ENCODE measurements around the gene FCN2. TPM values are rescaled to one million over a fixed set of nuclear protein-coding genes. Genes with fewer than 3 reads are reported as not detected.

Gene FCN2
- total and polyA plus RNA-seq, 10 donors, result 0.38 to 7.6 (median 1.8) TPM; not detected in 1

GRCh38 chr9:134913041-134913712 lies 32.6 kb downstream of the FCN2 start:
- TF ChIP-seq POLR2A (IDR thresholded peaks at IDR 0.05), result no peak
- TF ChIP-seq CTCF (IDR thresholded peaks at IDR 0.05 in 8 of 11, conservative IDR thresholded peaks at IDR 0.05 in 3 of 11), result no peak
- TF ChIP-seq POLR2AphosphoS5 (IDR thresholded peaks at IDR 0.05), result no peak
- peaks cover 0 to 66% (median 0%) of the 10 kb centered on the region in 6 donors for H3K36me3 ChIP-seq
- H3K27me3 ChIP-seq (replicated peaks in 1 of 7), result peaks cover 0 to 52% (median 0%) of the 10 kb centered on the region in 7 donors
- H3K4me1 ChIP-seq, result peaks cover 0 to 32% (median 4%) of the 10 kb centered on the region in 6 donors
- intact Hi-C loops (cut with DNase I; ENCODE audit: low total_unique reads), result no loop called here
- peak overlapping the region in 1 of 8 donors; percentile 82 for H3K27ac ChIP-seq
- no peak for DNase-seq
- WGBS, 5 donors, result 87 to 94% (median 90%) methylated on average over 19 to 22 of the region's 22 CpGs
- no peak overlapping the region for H3K4me3 ChIP-seq
- H3K9me3 ChIP-seq, result no peaks in the 10 kb centered on the region

GRCh38 chr9:134913713-134914500 lies 33.3 kb downstream of the FCN2 start:
- intact Hi-C loops (cut with DNase I; ENCODE audit: low total_unique reads), result no loop called here
- Histone ChIP-seq H3K9me3 (peaks cover 0 to 5% (median 3%) of the 10 kb centered on the region in 8 donors), H3K36me3 (peaks cover 0 to 63% (median 0%) of the 10 kb centered on the region in 6 donors), H3K4me1 (peaks cover 0 to 37% (median 4%) of the 10 kb centered on the region in 6 donors), H3K4me3 (no peak overlapping the region), H3K27me3 (replicated peaks in 1 of 7) (peaks cover 0 to 52% (median 0%) of the 10 kb centered on the region in 7 donors), H3K27ac (peak overlapping the region in 1 of 8 donors; percentile 82)
- TF ChIP-seq POLR2AphosphoS5 (IDR thresholded peaks at IDR 0.05) (no peak), POLR2A (IDR thresholded peaks at IDR 0.05) (no peak), CTCF (IDR thresholded peaks at IDR 0.05 in 8 of 11, conservative IDR thresholded peaks at IDR 0.05 in 3 of 11) (no peak)
- DNase-seq, result no peak
- WGBS, 5 donors, result 82 to 93% (median 87%) methylated on average over 21 to 23 of the region's 23 CpGs

GRCh38 chr9:134914501-134914834 lies 33.9 kb downstream of the FCN2 start:
- TF ChIP-seq CTCF (IDR thresholded peaks at IDR 0.05 in 8 of 11, conservative IDR thresholded peaks at IDR 0.05 in 3 of 11) (no peak), POLR2A (IDR thresholded peaks at IDR 0.05) (no peak), POLR2AphosphoS5 (IDR thresholded peaks at IDR 0.05) (no peak)
- Histone ChIP-seq H3K4me3 (peak overlapping the region in 1 of 8 donors; percentile 57), H3K27ac (peak overlapping the region in 3 of 8 donors; percentile 65 to 82 (median 76)), H3K36me3 (peaks cover 0 to 57% (median 0%) of the 10 kb centered on the region in 6 donors), H3K9me3 (peaks cover 0 to 11% (median 8%) of the 10 kb centered on the region in 8 donors), H3K4me1 (peaks cover 0 to 43% (median 4%) of the 10 kb centered on the region in 6 donors), H3K27me3 (replicated peaks in 1 of 7) (peaks cover 0 to 52% (median 0%) of the 10 kb centered on the region in 7 donors)
- 78 to 86% (median 81%) methylated on average over 7 of the region's 7 CpGs for WGBS, 5 donors
- intact Hi-C loops (cut with DNase I; ENCODE audit: low total_unique reads), result no loop called here
- DNase-seq, result no peak
